ENCODE data around the gene ITIH5. TPM values are rescaled to one million over a fixed set of nuclear protein-coding genes. Genes with fewer than 3 reads are reported as not detected.

The ITIH5 gene
- total and polyA plus RNA-seq, 4 experiments from 2014 or later: not detected

GRCh38 chr10:7592627-7593026 lies 74.1 kb downstream of the ITIH5 start:
- intact Hi-C loops (cut with micrococcal nuclease): no loop called here
- Histone ChIP-seq H3K27ac (ENCODE audit: low read depth, low read length) (no peak overlapping the region), H3K4me3 (ENCODE audit: low read length in 2 of 2) (no peak overlapping the region), H3K27me3 (ENCODE audit: insufficient read depth, low read length) (no peaks in the 10 kb centered on the region), H3K9me3 (ENCODE audit: control insufficient read depth in 1 of 2, low read length in 2 of 2) (no peaks in the 10 kb centered on the region), H3K36me3 (ENCODE audit: insufficient read depth, low read length) (no peaks in the 10 kb centered on the region), H3K4me1 (ENCODE audit: insufficient read depth, low read length) (no peaks in the 10 kb centered on the region)
- POLR2A ChIA-PET (ENCODE audit: partially characterized antibody): no interaction called here
- no peak overlapping the region for H3K27ac Mint-ChIP-seq
- H3K4me1 Mint-ChIP-seq: peaks cover 0 to 2% (median 0%) of the 10 kb centered on the region in 4 donors
- H3K9me3 Mint-ChIP-seq: no peaks in the 10 kb centered on the region
- H3K27me3 Mint-ChIP-seq: peaks cover 8% of the 10 kb centered on the region in 2 donors
- CTCF ChIA-PET (ENCODE audit: partially characterized antibody): no interaction called here
- H3K4me3 Mint-ChIP-seq: no peak overlapping the region
- no peaks in the 10 kb centered on the region for H3K36me3 Mint-ChIP-seq
- no peak for DNase-seq

DNA sequence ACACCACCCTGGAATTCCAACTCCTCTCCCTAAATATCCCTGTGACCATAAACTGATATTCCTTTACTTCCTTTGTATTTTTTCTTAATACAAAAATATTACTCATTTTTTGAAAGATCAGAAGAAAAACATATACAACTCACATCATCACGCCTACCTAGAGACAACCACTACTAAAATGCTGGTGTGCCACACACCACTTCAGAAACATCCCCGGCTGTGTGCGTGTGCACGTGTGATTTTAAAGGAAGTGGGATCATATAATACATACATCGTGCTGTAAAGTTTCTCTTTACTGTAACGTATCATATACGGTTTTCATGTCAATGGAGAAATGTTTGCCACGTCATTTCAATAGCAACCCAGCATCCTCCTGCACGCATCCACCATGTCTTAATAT lies 76.5 kb downstream of the ITIH5 start:
- intact Hi-C loops (cut with micrococcal nuclease): no loop called here
- H3K36me3 ChIP-seq (ENCODE audit: insufficient read depth, low read length): no peaks in the 10 kb centered on the region
- peaks cover 2 to 3% of the 10 kb centered on the region in 2 donors for H3K27me3 Mint-ChIP-seq
- no peaks in the 10 kb centered on the region for H3K36me3 Mint-ChIP-seq
- H3K9me3 Mint-ChIP-seq: no peaks in the 10 kb centered on the region
- no peak overlapping the region for H3K4me3 Mint-ChIP-seq
- no peaks in the 10 kb centered on the region for H3K27me3 ChIP-seq (ENCODE audit: insufficient read depth, low read length)
- no peaks in the 10 kb centered on the region for H3K4me1 ChIP-seq (ENCODE audit: insufficient read depth, low read length)
- H3K27ac ChIP-seq (ENCODE audit: low read depth, low read length): no peak overlapping the region
- ChIA-PET CTCF (ENCODE audit: partially characterized antibody) (no interaction called here), POLR2A (ENCODE audit: partially characterized antibody) (no interaction called here)
- peaks cover 0 to 4% (median 2%) of the 10 kb centered on the region in 4 donors for H3K4me1 Mint-ChIP-seq
- no peak overlapping the region for H3K4me3 ChIP-seq (ENCODE audit: low read length in 2 of 2)
- no peaks in the 10 kb centered on the region for H3K9me3 ChIP-seq (ENCODE audit: control insufficient read depth in 1 of 2, low read length in 2 of 2)
- no peak overlapping the region for H3K27ac Mint-ChIP-seq
- no peak for DNase-seq

DNA sequence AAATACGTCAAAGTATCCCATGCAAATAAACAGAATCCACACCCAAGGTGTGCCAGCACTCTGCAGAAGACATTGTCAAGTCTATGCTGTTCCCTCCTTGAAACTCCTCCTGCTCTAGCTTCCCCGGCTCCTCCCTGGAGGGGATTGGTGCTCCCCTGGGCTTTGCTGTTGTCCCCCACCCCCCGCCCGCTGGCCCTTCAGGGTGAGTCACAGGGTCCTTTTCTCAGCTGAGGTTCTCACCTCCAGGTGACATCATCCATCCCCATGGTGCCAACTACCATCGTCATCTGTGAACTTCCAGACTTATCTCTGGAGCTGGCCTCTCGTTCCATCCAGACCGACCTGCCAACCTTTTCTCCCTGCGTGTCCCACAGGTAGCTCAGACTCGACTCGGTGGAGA lies 77.0 kb downstream of the ITIH5 start:
- no peaks in the 10 kb centered on the region for H3K36me3 Mint-ChIP-seq

DNA sequence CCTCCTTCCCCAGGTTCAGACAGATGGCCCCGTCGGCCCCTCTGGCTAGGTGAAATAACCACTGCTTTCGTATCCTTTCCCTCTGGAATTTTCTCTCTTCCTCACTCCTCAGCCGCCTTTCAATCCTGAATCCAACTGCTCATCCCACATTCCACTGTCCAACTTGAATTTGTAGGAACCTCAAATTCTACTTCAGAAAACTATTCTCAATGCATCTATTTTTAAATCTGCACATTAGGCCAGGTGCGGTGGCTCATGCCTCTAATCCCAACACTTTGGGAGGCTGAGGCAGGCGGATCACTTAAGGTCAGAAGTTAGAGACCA lies 78.9 kb downstream of the ITIH5 start:
- H3K27me3 ChIP-seq (ENCODE audit: insufficient read depth, low read length): no peaks in the 10 kb centered on the region
- H3K4me3 ChIP-seq (ENCODE audit: low read length in 2 of 2): no peak overlapping the region
- H3K9me3 ChIP-seq (ENCODE audit: control insufficient read depth in 1 of 2, low read length in 2 of 2): no peaks in the 10 kb centered on the region
- Mint-ChIP-seq H3K27me3 (peaks cover 2 to 6% of the 10 kb centered on the region in 2 donors), H3K4me3 (peak overlapping the region in 1 of 8 donors; percentile 34), H3K27ac (no peak overlapping the region), H3K36me3 (no peaks in the 10 kb centered on the region), H3K9me3 (peaks cover 0 to 1% (median 0%) of the 10 kb centered on the region in 8 donors), H3K4me1 (peaks cover 0 to 7% (median 3%) of the 10 kb centered on the region in 4 donors)
- CTCF ChIA-PET (ENCODE audit: partially characterized antibody): no interaction called here
- POLR2A ChIA-PET (ENCODE audit: partially characterized antibody): no interaction called here
- DNase-seq: no peak
- no peaks in the 10 kb centered on the region for H3K4me1 ChIP-seq (ENCODE audit: insufficient read depth, low read length)
- no peaks in the 10 kb centered on the region for H3K36me3 ChIP-seq (ENCODE audit: insufficient read depth, low read length)
- no peak overlapping the region for H3K27ac ChIP-seq (ENCODE audit: low read depth, low read length)
- intact Hi-C loops (cut with micrococcal nuclease): no loop called here

More for the DNA sequence above, 77.0 kb downstream of the ITIH5 start:
- Mint-ChIP-seq H3K4me1 (peaks cover 0 to 7% (median 3%) of the 10 kb centered on the region in 4 donors), H3K9me3 (no peaks in the 10 kb centered on the region), H3K27ac (no peak overlapping the region), H3K27me3 (peaks cover 2 to 4% of the 10 kb centered on the region in 2 donors), H3K4me3 (no peak overlapping the region)
- H3K4me1 ChIP-seq (ENCODE audit: insufficient read depth, low read length): no peaks in the 10 kb centered on the region
- H3K27ac ChIP-seq (ENCODE audit: low read depth, low read length): no peak overlapping the region
- POLR2A ChIA-PET (ENCODE audit: partially characterized antibody): no interaction called here
- intact Hi-C loops (cut with micrococcal nuclease): no loop called here
- no peaks in the 10 kb centered on the region for H3K9me3 ChIP-seq (ENCODE audit: control insufficient read depth in 1 of 2, low read length in 2 of 2)
- CTCF ChIA-PET (ENCODE audit: partially characterized antibody): no interaction called here
- no peak overlapping the region for H3K4me3 ChIP-seq (ENCODE audit: low read length in 2 of 2)
- no peak for DNase-seq
- H3K27me3 ChIP-seq (ENCODE audit: insufficient read depth, low read length): no peaks in the 10 kb centered on the region
- no peaks in the 10 kb centered on the region for H3K36me3 ChIP-seq (ENCODE audit: insufficient read depth, low read length)

- CTCF ChIA-PET (ENCODE audit: partially characterized antibody): no interaction called here
- Histone ChIP-seq H3K4me1 (ENCODE audit: insufficient read depth, low read length) (no peaks in the 10 kb centered on the region), H3K27ac (ENCODE audit: low read depth, low read length) (no peak overlapping the region), H3K36me3 (ENCODE audit: insufficient read depth, low read length) (no peaks in the 10 kb centered on the region), H3K9me3 (ENCODE audit: control insufficient read depth in 1 of 2, low read length in 2 of 2) (no peaks in the 10 kb centered on the region), H3K27me3 (ENCODE audit: insufficient read depth, low read length) (no peaks in the 10 kb centered on the region), H3K4me3 (ENCODE audit: low read length in 2 of 2) (no peak overlapping the region)
- peaks cover 0 to 1% (median 0%) of the 10 kb centered on the region in 8 donors for H3K9me3 Mint-ChIP-seq
- intact Hi-C loops (cut with micrococcal nuclease): no loop called here
- DNase-seq: no peak
- H3K27ac Mint-ChIP-seq: no peak overlapping the region
- H3K4me1 Mint-ChIP-seq: peaks cover 0 to 7% (median 3%) of the 10 kb centered on the region in 4 donors
- POLR2A ChIA-PET (ENCODE audit: partially characterized antibody): no interaction called here
- peak overlapping the region in 1 of 8 donors; percentile 34 for H3K4me3 Mint-ChIP-seq
- peaks cover 2 to 6% of the 10 kb centered on the region in 2 donors for H3K27me3 Mint-ChIP-seq
- H3K36me3 Mint-ChIP-seq: no peaks in the 10 kb centered on the region
These were observed 79.5 kb downstream of the ITIH5 start for GRCh38 chr10:7587168-7587864.

- peaks cover 2 to 5% of the 10 kb centered on the region in 2 donors for H3K27me3 Mint-ChIP-seq
- ChIA-PET POLR2A (ENCODE audit: partially characterized antibody) (no interaction called here), CTCF (ENCODE audit: partially characterized antibody) (no interaction called here)
- H3K36me3 Mint-ChIP-seq: no peaks in the 10 kb centered on the region
- H3K4me3 Mint-ChIP-seq: no peak overlapping the region
- no peak overlapping the region for H3K4me3 ChIP-seq (ENCODE audit: low read length in 2 of 2)
- H3K27me3 ChIP-seq (ENCODE audit: insufficient read depth, low read length): no peaks in the 10 kb centered on the region
- no peaks in the 10 kb centered on the region for H3K4me1 ChIP-seq (ENCODE audit: insufficient read depth, low read length)
- peaks cover 0 to 7% (median 2%) of the 10 kb centered on the region in 4 donors for H3K4me1 Mint-ChIP-seq
- H3K27ac ChIP-seq (ENCODE audit: low read depth, low read length): no peak overlapping the region
- peaks cover 0 to 1% (median 0%) of the 10 kb centered on the region in 8 donors for H3K9me3 Mint-ChIP-seq
- intact Hi-C loops (cut with micrococcal nuclease): no loop called here
- H3K36me3 ChIP-seq (ENCODE audit: insufficient read depth, low read length): no peaks in the 10 kb centered on the region
- no peak for DNase-seq
- no peak overlapping the region for H3K27ac Mint-ChIP-seq
- no peaks in the 10 kb centered on the region for H3K9me3 ChIP-seq (ENCODE audit: control insufficient read depth in 1 of 2, low read length in 2 of 2)
These were observed 81.5 kb downstream of the ITIH5 start for GRCh38 chr10:7585228-7585627.

DNA sequence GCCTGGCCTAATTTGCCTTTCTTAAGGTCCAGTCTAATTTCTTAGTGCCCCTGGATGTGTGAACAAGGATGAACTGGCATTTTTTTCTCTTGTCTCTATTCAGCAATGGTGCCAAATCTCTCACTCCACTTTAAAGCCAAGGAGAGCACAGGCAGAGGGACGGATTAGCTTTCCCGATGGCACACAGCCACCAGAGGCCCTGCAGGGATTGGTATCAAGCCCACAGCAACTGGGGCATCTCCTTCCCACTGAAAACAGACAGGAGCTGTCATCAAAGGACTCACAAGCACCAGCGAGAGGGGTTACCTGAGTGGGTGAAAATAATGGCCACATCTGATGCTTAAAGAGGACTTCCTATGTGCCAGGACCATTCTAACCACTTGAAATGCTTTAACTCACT lies 83.1 kb downstream of the ITIH5 start:
- Mint-ChIP-seq H3K27ac (no peak overlapping the region), H3K36me3 (no peaks in the 10 kb centered on the region), H3K4me3 (no peak overlapping the region), H3K27me3 (peaks cover 0 to 3% of the 10 kb centered on the region in 2 donors), H3K4me1 (peaks cover 0 to 7% (median 2%) of the 10 kb centered on the region in 4 donors), H3K9me3 (peaks cover 0 to 1% (median 0%) of the 10 kb centered on the region in 8 donors)
- ChIA-PET CTCF (ENCODE audit: partially characterized antibody) (no interaction called here), POLR2A (ENCODE audit: partially characterized antibody) (no interaction called here)
- Histone ChIP-seq H3K4me1 (ENCODE audit: insufficient read depth, low read length) (no peaks in the 10 kb centered on the region), H3K36me3 (ENCODE audit: insufficient read depth, low read length) (no peaks in the 10 kb centered on the region), H3K27ac (ENCODE audit: low read depth, low read length) (no peak overlapping the region), H3K27me3 (ENCODE audit: insufficient read depth, low read length) (no peaks in the 10 kb centered on the region), H3K9me3 (ENCODE audit: control insufficient read depth in 1 of 2, low read length in 2 of 2) (no peaks in the 10 kb centered on the region), H3K4me3 (ENCODE audit: low read length in 2 of 2) (no peak overlapping the region)
- DNase-seq: no peak
- intact Hi-C loops (cut with micrococcal nuclease): no loop called here

Measured in CD4-positive, alpha-beta memory T cell (primary cell).